ENCODE results near the gene PTBP3.

PTBP3 gene

DNA sequence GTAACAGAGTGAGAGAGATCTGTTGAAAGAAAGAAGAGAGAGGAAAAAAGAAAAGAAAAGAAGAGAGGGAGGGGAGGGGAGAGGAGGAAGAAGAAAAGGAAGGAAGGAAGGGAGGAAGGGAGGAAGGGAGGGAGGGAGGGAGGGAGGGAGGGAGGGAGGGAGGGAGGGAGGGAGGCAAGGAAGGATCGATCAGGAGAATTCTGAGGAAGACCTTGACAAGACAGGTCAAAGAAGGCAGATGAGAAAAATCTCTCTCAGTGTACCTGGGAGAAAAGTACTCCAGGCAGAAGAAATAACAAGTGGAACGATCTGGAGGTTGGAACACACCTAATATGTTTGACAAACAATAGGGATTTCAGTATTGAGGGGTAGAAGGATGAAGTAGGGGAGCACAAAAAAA lies 93.7 kb downstream of the PTBP3 start:
- Histone ChIP-seq H3K36me3 (peaks cover 18% of the 10 kb centered on the region), H3K9me3 (no peaks in the 10 kb centered on the region), H3K27ac (no peak overlapping the region), H3K27me3 (no peaks in the 10 kb centered on the region), H3K4me3 (ENCODE audit: low read depth in 1 of 2, low read length in 1 of 2) (no peak overlapping the region), H3K4me1 (ENCODE audit: control insufficient read depth in 1 of 2, insufficient read depth in 1 of 2, low read depth in 1 of 2, low read length in 1 of 2) (no peaks in the 10 kb centered on the region)
- TF ChIP-seq, protein P1, sequence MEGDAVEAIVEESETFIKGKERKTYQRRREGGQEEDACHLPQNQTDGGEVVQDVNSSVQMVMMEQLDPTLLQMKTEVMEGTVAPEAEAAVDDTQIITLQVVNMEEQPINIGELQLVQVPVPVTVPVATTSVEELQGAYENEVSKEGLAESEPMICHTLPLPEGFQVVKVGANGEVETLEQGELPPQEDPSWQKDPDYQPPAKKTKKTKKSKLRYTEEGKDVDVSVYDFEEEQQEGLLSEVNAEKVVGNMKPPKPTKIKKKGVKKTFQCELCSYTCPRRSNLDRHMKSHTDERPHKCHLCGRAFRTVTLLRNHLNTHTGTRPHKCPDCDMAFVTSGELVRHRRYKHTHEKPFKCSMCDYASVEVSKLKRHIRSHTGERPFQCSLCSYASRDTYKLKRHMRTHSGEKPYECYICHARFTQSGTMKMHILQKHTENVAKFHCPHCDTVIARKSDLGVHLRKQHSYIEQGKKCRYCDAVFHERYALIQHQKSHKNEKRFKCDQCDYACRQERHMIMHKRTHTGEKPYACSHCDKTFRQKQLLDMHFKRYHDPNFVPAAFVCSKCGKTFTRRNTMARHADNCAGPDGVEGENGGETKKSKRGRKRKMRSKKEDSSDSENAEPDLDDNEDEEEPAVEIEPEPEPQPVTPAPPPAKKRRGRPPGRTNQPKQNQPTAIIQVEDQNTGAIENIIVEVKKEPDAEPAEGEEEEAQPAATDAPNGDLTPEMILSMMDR (IDR thresholded peaks at IDR 0.05), result no peak

DNA sequence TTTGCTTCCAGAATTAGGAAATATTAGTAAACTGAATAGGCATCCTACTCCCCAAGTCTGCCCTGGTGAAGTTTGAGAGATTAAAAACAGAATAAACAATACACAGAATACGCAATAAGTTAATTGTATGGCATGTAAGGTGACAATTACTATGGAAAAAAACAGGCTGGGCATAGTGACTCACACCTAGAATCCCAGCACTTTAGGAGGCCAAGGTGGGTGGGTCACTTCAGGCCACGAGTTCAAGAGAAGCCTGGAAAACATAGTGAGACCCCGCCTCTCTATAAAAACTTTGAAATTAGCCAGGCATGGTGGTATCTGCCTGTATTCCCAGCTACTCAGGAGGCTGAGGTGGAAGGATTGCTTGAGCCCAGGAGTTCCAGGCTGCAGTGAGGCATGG lies 94.1 kb downstream of the PTBP3 start:
- Histone ChIP-seq H3K36me3 (peaks cover 22% of the 10 kb centered on the region), H3K27ac (no peak overlapping the region), H3K4me1 (ENCODE audit: control insufficient read depth in 1 of 2, insufficient read depth in 1 of 2, low read depth in 1 of 2, low read length in 1 of 2) (no peaks in the 10 kb centered on the region)

DNA sequence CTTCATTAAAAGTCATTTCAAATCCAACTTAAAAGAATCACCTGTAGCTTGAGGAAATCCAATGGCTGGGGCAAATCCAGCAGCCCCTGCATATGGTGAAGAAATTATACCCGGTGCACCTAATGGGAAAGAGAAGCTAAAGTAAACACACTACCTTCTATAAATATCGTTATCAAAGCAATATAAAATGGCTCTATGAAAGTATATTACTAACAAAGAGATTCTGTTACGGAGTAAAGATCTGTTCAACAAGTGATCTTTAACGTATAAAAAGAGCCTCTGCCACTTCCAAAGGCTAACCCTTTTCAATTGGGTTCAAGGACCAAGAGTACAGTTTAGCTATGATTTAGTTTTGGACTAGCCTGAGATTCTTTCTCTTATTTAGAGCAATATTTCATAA lies 98.6 kb downstream of the PTBP3 start:
- Histone ChIP-seq H3K4me3 (ENCODE audit: low read depth in 1 of 2, low read length in 1 of 2) (no peak overlapping the region), H3K9me3 (no peaks in the 10 kb centered on the region), H3K27me3 (no peaks in the 10 kb centered on the region), H3K4me1 (ENCODE audit: control insufficient read depth in 1 of 2, insufficient read depth in 1 of 2, low read depth in 1 of 2, low read length in 1 of 2) (peaks cover 4 to 6% of the 10 kb centered on the region in 2 experiments), H3K36me3 (peaks cover 23% of the 10 kb centered on the region), H3K27ac (no peak overlapping the region)
- TF ChIP-seq, protein P1 (IDR thresholded peaks at IDR 0.05), result no peak

More for the DNA sequence above, 94.1 kb downstream of the PTBP3 start:
- Histone ChIP-seq H3K9me3 (no peaks in the 10 kb centered on the region), H3K27me3 (no peaks in the 10 kb centered on the region), H3K4me3 (ENCODE audit: low read depth in 1 of 2, low read length in 1 of 2) (no peak overlapping the region)
- TF ChIP-seq, protein P1 (IDR thresholded peaks at IDR 0.05), result no peak

DNA sequence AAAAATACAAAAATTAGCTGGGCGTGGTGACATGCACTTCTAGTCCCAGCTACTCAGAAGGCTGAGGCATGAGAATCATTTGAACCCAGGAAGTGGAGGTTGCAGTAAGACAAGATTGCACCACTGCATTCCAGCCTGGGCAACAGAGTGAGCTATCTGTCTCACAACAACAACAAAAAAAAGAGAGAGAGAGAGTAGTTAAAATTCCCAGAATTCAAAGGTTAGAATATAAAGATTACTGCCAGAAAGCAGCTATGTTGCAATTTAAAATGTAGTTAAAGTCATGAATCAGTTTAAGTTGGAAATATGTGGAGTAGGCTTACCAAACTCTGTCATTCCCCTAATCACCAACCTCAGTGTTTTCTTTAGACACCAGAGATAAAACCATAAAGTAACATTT lies 99.7 kb downstream of the PTBP3 start:
- Histone ChIP-seq H3K36me3 (peaks cover 33% of the 10 kb centered on the region), H3K9me3 (no peaks in the 10 kb centered on the region), H3K27me3 (no peaks in the 10 kb centered on the region), H3K4me3 (ENCODE audit: low read depth in 1 of 2, low read length in 1 of 2) (no peak overlapping the region), H3K4me1 (ENCODE audit: control insufficient read depth in 1 of 2, insufficient read depth in 1 of 2, low read depth in 1 of 2, low read length in 1 of 2) (peaks cover 4 to 6% of the 10 kb centered on the region in 2 experiments), H3K27ac (peak overlapping the region; percentile 11)
- TF ChIP-seq, protein P1 (IDR thresholded peaks at IDR 0.05), result no peak

DNA sequence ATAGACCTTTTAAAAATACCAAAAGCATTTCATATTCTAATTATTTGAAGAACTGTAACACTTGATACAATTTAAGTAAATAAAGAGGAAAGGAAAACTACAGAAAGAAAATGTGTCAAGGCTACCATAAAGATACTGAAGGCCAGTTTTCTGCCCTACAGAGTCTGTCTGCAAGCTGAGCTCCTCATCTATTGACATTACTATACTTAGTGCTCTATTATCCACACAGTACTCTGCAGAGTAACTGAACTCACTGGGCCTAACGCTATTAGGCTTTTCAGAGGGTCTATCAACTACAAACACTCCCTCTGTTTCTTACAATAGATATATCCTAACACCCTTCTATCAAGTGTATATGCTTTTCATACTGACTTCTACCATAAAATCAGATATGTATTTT lies 101.2 kb downstream of the PTBP3 start:
- Histone ChIP-seq H3K27me3 (no peaks in the 10 kb centered on the region), H3K27ac (peak overlapping the region; percentile 5), H3K36me3 (peaks cover 48% of the 10 kb centered on the region), H3K9me3 (no peaks in the 10 kb centered on the region), H3K4me3 (ENCODE audit: low read depth in 1 of 2, low read length in 1 of 2) (no peak overlapping the region), H3K4me1 (ENCODE audit: control insufficient read depth in 1 of 2, insufficient read depth in 1 of 2, low read depth in 1 of 2, low read length in 1 of 2) (peaks cover 4 to 6% of the 10 kb centered on the region in 2 experiments)
- TF ChIP-seq, protein P1 (IDR thresholded peaks at IDR 0.05), result no peak

DNA sequence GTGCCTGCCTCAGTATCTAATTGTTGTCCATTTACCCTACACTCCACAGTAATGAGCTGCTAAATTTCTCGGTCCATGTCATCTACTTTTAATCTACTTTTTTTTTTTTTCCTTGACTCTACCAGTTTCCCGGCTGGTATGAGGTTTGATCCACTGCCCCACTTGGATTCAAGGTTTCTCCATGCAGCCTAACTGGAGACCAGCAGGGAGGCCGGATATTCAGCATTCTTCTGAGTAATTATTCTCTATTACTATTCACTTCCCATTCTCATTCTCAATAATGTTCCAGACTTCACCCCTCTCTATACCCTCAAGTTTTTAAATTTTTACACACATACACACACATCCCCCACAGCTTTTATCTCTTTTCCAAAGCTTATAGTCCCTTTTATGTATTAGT lies 107.3 kb downstream of the PTBP3 start:
- H3K27ac ChIP-seq, result no peak overlapping the region
- H3K9me3 ChIP-seq, result no peaks in the 10 kb centered on the region
- TF ChIP-seq, protein P1 (IDR thresholded peaks at IDR 0.05), result no peak
- H3K4me3 ChIP-seq (ENCODE audit: low read depth in 1 of 2, low read length in 1 of 2), result no peak overlapping the region
- H3K4me1 ChIP-seq (ENCODE audit: control insufficient read depth in 1 of 2, insufficient read depth in 1 of 2, low read depth in 1 of 2, low read length in 1 of 2), result no peaks in the 10 kb centered on the region
- peaks cover 97% of the 10 kb centered on the region for H3K36me3 ChIP-seq
- H3K27me3 ChIP-seq, result no peaks in the 10 kb centered on the region
